Prostate gland (tissue), 2 donors: ENCODE results near the gene QRFP. TPM values are rescaled to one million over a fixed set of nuclear protein-coding genes. Genes with fewer than 3 reads are reported as not detected.
A peak's percentile ranks its signal among the peaks of the same experiment; 100 is the strongest.
"Not testable (repeated sequence)": the region's sequence is repeated elsewhere in the genome, so short reads cannot be mapped to it uniquely, and the experiment has no call there.

ENCODE experiments used
- DNase-seq: peaks from one replicate; pipeline ENCODE4 v3.0.0-alpha.2; 2019; ENCODE audit warnings: low spot score
- H3K27ac ChIP-seq, 2 donors: fragments of 200-600 bp; sonication (generic); 2 replicates each; pipeline ENCODE4 v1.5.1; 2017 to 2019
- H3K27me3 ChIP-seq: fragments of 200-600 bp; sonication (generic); replicated peaks from 2 replicates; pipeline ENCODE4 v1.5.1; 2019; ENCODE audit not compliant: insufficient read depth
- H3K36me3 ChIP-seq, 2 donors: fragments of 200-600 bp; sonication (generic); 1 replicate in 1 of 2; 2 replicates in 1 of 2; pipeline versions ENCODE4 v1.5.1 to v1.8.1; 2017 to 2019
- H3K4me1 ChIP-seq: fragments of 200-600 bp; sonication (generic); replicated peaks from 2 replicates; pipeline ENCODE4 v1.5.1; 2019
- H3K4me3 ChIP-seq, 2 donors: fragments of 200-600 bp; sonication (generic); 2 replicates each; pipeline ENCODE4 v1.5.1; 2017 to 2019
- H3K9me3 ChIP-seq: fragments of 200-600 bp; sonication (generic); 2 replicates; pipeline ENCODE4 v1.5.1; 2017
- POLR2A ChIP-seq: fragments of 450-650 bp; IDR thresholded peaks from one replicate; pipeline ENCODE4 v1.6.1; 2016; ENCODE audit warnings: antibody characterized with exemption, mild to moderate bottlenecking
- POLR2AphosphoS5 ChIP-seq: sonication (generic); formaldehyde crosslinking; IDR thresholded peaks from one replicate; pipeline ENCODE4 v1.6.1; 2017; ENCODE audit warnings: antibody characterized with exemption
- WGBS: methylation state at CpG from one replicate; pipeline ENCODE4 v1.1.5; 2018; 5-methylcytosine and 5-hydroxymethylcytosine counted together
- intact Hi-C: fragments of 100-400 bp; cut with DNase I; formaldehyde crosslinking; loops from one replicate; pipeline ENCODE4 v1.14.2; 2022
- total RNA-seq, 2 donors: library from RNA; depleted of rRNA; stranded (reverse); fragments of >200 nt; gene quantifications; one replicate each; pipeline ENCODE4 v1.1.0, GENCODE V29; 2016
- TF ChIP-seq, protein P1 (sequence below), 4 experiments: fragments of 200-600 bp in 2 of 4; fragments of 450-650 bp in 2 of 4; sonication (generic) in 2 of 4; IDR thresholded peaks; 1 replicate in 3 of 4; 2 replicates in 1 of 4; pipeline ENCODE4 v1.5.1; 2016 to 2019; ENCODE audit warnings: antibody characterized with exemption in 4 of 4, mild to moderate bottlenecking in 2 of 4, moderate library complexity in 2 of 4

The QRFP gene
- total RNA-seq, 2 donors from 2014 or later, result 1.0 TPM; not detected in 1

DNA sequence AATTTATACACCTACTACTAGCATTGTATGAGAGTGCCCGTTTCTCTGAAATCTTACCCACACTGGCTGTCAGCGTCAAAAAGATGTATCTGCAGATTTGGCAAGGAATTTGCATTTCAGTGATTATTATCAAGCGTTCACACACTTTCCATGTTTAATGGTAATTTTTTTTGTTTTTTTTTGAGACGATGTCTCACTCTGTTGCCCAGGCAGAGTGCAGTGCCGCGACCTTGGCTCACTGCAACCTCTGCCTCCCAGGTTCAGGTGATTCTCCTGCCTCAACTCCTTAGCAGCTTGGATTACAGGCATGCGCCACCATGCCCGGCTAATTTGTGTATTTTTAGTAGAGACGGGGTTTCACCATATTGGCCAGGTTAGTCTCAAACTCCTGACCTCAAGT lies 47.3 kb downstream of the QRFP start:
- no peaks in the 10 kb centered on the region for H3K27me3 ChIP-seq
- H3K4me1 ChIP-seq, result no peaks in the 10 kb centered on the region
- TF ChIP-seq, protein P1, sequence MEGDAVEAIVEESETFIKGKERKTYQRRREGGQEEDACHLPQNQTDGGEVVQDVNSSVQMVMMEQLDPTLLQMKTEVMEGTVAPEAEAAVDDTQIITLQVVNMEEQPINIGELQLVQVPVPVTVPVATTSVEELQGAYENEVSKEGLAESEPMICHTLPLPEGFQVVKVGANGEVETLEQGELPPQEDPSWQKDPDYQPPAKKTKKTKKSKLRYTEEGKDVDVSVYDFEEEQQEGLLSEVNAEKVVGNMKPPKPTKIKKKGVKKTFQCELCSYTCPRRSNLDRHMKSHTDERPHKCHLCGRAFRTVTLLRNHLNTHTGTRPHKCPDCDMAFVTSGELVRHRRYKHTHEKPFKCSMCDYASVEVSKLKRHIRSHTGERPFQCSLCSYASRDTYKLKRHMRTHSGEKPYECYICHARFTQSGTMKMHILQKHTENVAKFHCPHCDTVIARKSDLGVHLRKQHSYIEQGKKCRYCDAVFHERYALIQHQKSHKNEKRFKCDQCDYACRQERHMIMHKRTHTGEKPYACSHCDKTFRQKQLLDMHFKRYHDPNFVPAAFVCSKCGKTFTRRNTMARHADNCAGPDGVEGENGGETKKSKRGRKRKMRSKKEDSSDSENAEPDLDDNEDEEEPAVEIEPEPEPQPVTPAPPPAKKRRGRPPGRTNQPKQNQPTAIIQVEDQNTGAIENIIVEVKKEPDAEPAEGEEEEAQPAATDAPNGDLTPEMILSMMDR (IDR thresholded peaks at IDR 0.05), result no peak
- TF ChIP-seq POLR2A (no peak), POLR2AphosphoS5 (no peak)
- WGBS, result 67% methylated on average over 9 of the region's 9 CpGs
- no peaks in the 10 kb centered on the region for H3K9me3 ChIP-seq
- no peak for DNase-seq
- no peak overlapping the region for H3K4me3 ChIP-seq
- intact Hi-C loops, result no loop called here
- no peaks in the 10 kb centered on the region for H3K36me3 ChIP-seq
- no peak overlapping the region for H3K27ac ChIP-seq

GRCh38 chr9:130848514-130848913 lies 48.1 kb downstream of the QRFP start:
- WGBS, result 93% methylated on average over 8 of the region's 8 CpGs
- intact Hi-C loops, H3K4me1 ChIP-seq, H3K36me3 ChIP-seq, DNase-seq, H3K4me3 ChIP-seq, H3K27me3 ChIP-seq, H3K9me3 ChIP-seq: not testable (repeated sequence)
- H3K27ac ChIP-seq, result peak overlapping the region; percentile 26 to 57

- peak overlapping the region; percentile 57 to 73 for H3K27ac ChIP-seq
- no peaks in the 10 kb centered on the region for H3K9me3 ChIP-seq
- TF ChIP-seq POLR2AphosphoS5 (peak; percentile 71), POLR2A (no peak)
- TF ChIP-seq, protein P1 (IDR thresholded peaks at IDR 0.05), result no peak
- no peak for DNase-seq
- 32% methylated on average over 13 of the region's 13 CpGs for WGBS
- H3K27me3 ChIP-seq, result no peaks in the 10 kb centered on the region
- H3K4me3 ChIP-seq, result no peak overlapping the region
- H3K4me1 ChIP-seq, result peaks cover 7% of the 10 kb centered on the region
- intact Hi-C loops, result loop anchor here (2.0 kb wide), 1 partner anchor 67 kb away; no protein-coding TSS in a partner anchor
- no peaks in the 10 kb centered on the region for H3K36me3 ChIP-seq
Measured at GRCh38 chr9:130847306-130848217, 49.0 kb downstream of the QRFP start.

- Histone ChIP-seq H3K9me3 (no peaks in the 10 kb centered on the region), H3K4me3 (no peak overlapping the region), H3K27ac (peak overlapping the region; percentile 57 to 73), H3K4me1 (peaks cover 7% of the 10 kb centered on the region), H3K27me3 (no peaks in the 10 kb centered on the region), H3K36me3 (no peaks in the 10 kb centered on the region)
- TF ChIP-seq POLR2A (no peak), POLR2AphosphoS5 (peak; percentile 13)
- TF ChIP-seq, protein P1 (IDR thresholded peaks at IDR 0.05), result no peak
- 11% methylated on average over 12 of the region's 12 CpGs for WGBS
- intact Hi-C loops, result loop anchor here (2.0 kb wide), 1 partner anchor 66 kb away; no protein-coding TSS in a partner anchor
- no peak for DNase-seq
Measured at GRCh38 chr9:130846487-130847305, 49.9 kb downstream of the QRFP start.

DNA sequence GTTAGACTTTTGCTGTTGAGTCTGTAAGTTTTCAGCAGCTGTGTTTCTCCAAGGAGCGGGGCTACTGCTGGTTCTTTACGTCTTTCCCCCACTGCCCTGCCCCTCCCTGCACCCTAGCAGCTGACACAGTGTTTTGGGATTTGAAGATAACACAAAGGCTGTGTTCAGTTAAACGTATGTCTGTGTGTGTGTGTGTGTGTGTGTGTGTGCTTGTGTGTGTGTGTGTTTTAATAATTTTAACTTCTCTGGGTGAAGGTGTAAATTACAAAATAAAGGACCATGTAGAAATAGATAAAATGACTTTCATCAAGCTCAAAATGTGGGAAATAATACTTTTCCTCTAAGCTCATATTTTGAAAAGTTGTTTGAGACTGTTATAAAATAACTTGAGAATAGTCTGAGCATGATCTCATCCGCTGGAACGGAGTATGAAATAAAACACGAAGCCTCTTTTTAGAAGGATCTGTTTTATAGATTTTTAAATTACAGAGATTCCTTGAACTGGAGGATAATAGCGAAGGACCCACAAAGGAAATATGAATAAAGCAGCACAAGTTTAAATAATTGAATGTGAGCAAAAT lies 50.6 kb downstream of the QRFP start:
- Histone ChIP-seq H3K4me3 (no peak overlapping the region), H3K27ac (peak overlapping the region; percentile 57 to 73), H3K9me3 (no peaks in the 10 kb centered on the region), H3K4me1 (peaks cover 7% of the 10 kb centered on the region), H3K27me3 (no peaks in the 10 kb centered on the region), H3K36me3 (no peaks in the 10 kb centered on the region)
- 11% methylated on average over 7 of the region's 7 CpGs for WGBS
- intact Hi-C loops, result loop anchor here (2.0 kb wide), 1 partner anchor 65 kb away; no protein-coding TSS in a partner anchor
- DNase-seq, result no peak
- TF ChIP-seq, protein P1 (IDR thresholded peaks at IDR 0.05), result no peak
- no peak for TF ChIP-seq POLR2AphosphoS5
- no peak for TF ChIP-seq POLR2A
